Astrocyte of the spinal cord (primary cell): ENCODE results near the gene LHFPL6.

ENCODE experiments used
- DNase-seq: peaks from one replicate; pipeline ENCODE4 v3.0.0; 2011; ENCODE audit warnings: low read depth, low spot score
- H3K4me3 ChIP-seq: 2 replicates; pipeline ENCODE4 v1.5.1; 2011; ENCODE audit warnings: low read depth, mild to moderate bottlenecking, low read length, moderate library complexity
- CTCF ChIP-seq: IDR thresholded peaks from 2 replicates; pipeline ENCODE4 v1.5.1; 2012; ENCODE audit warnings: low read depth, mild to moderate bottlenecking, low read length, inconsistent platforms
- in situ Hi-C: cut with HindIII; loops from 2 replicates; pipeline ENCODE4 v1.10.0; 2017; ENCODE audit warnings: low sequenced_read_pairs

LHFPL6 gene

GRCh38 chr13:39385621-39386231, 217.3 kb downstream of the LHFPL6 start:
- peak; percentile 83 for DNase-seq
- H3K4me3 ChIP-seq = no peak overlapping the region
- in situ Hi-C loops = no loop called here
- TF ChIP-seq CTCF = no peak

- no peak for DNase-seq
- H3K4me3 ChIP-seq = no peak overlapping the region
- TF ChIP-seq CTCF = no peak
- in situ Hi-C loops = no loop called here
Observed at GRCh38 chr13:39385154-39385553, 217.8 kb downstream of the LHFPL6 start.

- no peak for DNase-seq
- no peak for TF ChIP-seq CTCF
- in situ Hi-C loops = no loop called here
- H3K4me3 ChIP-seq = no peak overlapping the region
Observed at GRCh38 chr13:39381456-39381855, 221.5 kb downstream of the LHFPL6 start.

- no peak for DNase-seq
- in situ Hi-C loops = no loop called here
Observed at GRCh38 chr13:39379667-39380655, 223.0 kb downstream of the LHFPL6 start.

GRCh38 chr13:39379118-39379517, 223.9 kb downstream of the LHFPL6 start:
- DNase-seq = no peak
- H3K4me3 ChIP-seq = no peak overlapping the region
- TF ChIP-seq CTCF = no peak
- in situ Hi-C loops = no loop called here

More at GRCh38 chr13:39379667-39380655, 223.0 kb downstream of the LHFPL6 start:
- no peak for TF ChIP-seq CTCF
- H3K4me3 ChIP-seq = no peak overlapping the region

- DNase-seq = no peak
- TF ChIP-seq CTCF = no peak
- H3K4me3 ChIP-seq = no peak overlapping the region
- in situ Hi-C loops = no loop called here
Observed at GRCh38 chr13:39378306-39378705, 224.7 kb downstream of the LHFPL6 start.
